AG09319 (cell line): ENCODE results near the gene SYNE2.
"Not testable (repeated sequence)": the region's sequence is repeated elsewhere in the genome, so short reads cannot be mapped to it uniquely, and the experiment has no call there.

Experiments
- DNase-seq: peaks from one replicate; pipeline ENCODE4 v3.0.0-alpha.2; 2010; ENCODE audit warnings: low read depth; ENCODE audit errors: extremely low read depth
- CTCF ChIP-seq: IDR thresholded peaks from 2 replicates; pipeline ENCODE4 v1.5.1; 2011; ENCODE audit warnings: low read depth, mild to moderate bottlenecking, inconsistent platforms, low read length, moderate library complexity

SYNE2 gene

GRCh38 chr14:63863004-63863403 lies 10.2 kb downstream of the SYNE2 start:
- no peak for TF ChIP-seq CTCF
- no peak for DNase-seq

- not testable (repeated sequence) for DNase-seq
These were observed 12.0 kb downstream of the SYNE2 start for GRCh38 chr14:63864775-63865174.

- DNase-seq, result no peak
These were observed 15.4 kb downstream of the SYNE2 start for GRCh38 chr14:63867933-63868921.

GRCh38 chr14:63869940-63870752 lies 17.3 kb downstream of the SYNE2 start:
- DNase-seq, result not testable (repeated sequence)

More at GRCh38 chr14:63867933-63868921, 15.4 kb downstream of the SYNE2 start:
- TF ChIP-seq CTCF, result no peak

- DNase-seq, result not testable (repeated sequence)
These were observed 17.9 kb downstream of the SYNE2 start for GRCh38 chr14:63870753-63871037.

- no peak for DNase-seq
- no peak for TF ChIP-seq CTCF
These were observed 21.4 kb downstream of the SYNE2 start for GRCh38 chr14:63874223-63874622.

- no peak for TF ChIP-seq CTCF
- no peak for DNase-seq
These were observed 22.5 kb downstream of the SYNE2 start for GRCh38 chr14:63875311-63875710.

- TF ChIP-seq CTCF, result no peak
- DNase-seq, result no peak
These were observed 24.7 kb downstream of the SYNE2 start for GRCh38 chr14:63877550-63877939.
